Amniotic epithelial cell (primary cell): Measurements from ENCODE around the gene PES1.
A peak's percentile ranks its signal among the peaks of the same experiment; 100 is the strongest.
"Not testable (repeated sequence)": the region's sequence is repeated elsewhere in the genome, so short reads cannot be mapped to it uniquely, and the experiment has no call there.

Experiments
- DNase-seq: peaks from one replicate; pipeline ENCODE4 v3.0.0-alpha.2; 2010; ENCODE audit warnings: low read depth

Gene PES1

GRCh38 chr22:30575859-30576258, 15.9 kb downstream of the PES1 start:
- no peak for DNase-seq

- peak; percentile 88 for DNase-seq
These were observed 16.6 kb downstream of the PES1 start for GRCh38 chr22:30574997-30575671.

- no peak for DNase-seq
These were observed 17.4 kb downstream of the PES1 start, which contains the start of gene GAL3ST1 for GRCh38 chr22:30574095-30574981. Gene GAL3ST1 (minus strand): TSS chr22:30574665. CDS start chr22:30557392, 17,273 bp downstream.

GRCh38 chr22:30573594-30574094, 18.1 kb downstream of the PES1 start:
- no peak for DNase-seq

GRCh38 chr22:30572840-30573593, 18.7 kb downstream of the PES1 start:
- DNase-seq = no peak

- no peak for DNase-seq
These were observed 19.5 kb downstream of the PES1 start for GRCh38 chr22:30572210-30572609.

GRCh38 chr22:30569674-30570202, 22.0 kb downstream of the PES1 start:
- no peak for DNase-seq

- DNase-seq = no peak
These were observed 23.4 kb downstream of the PES1 start for GRCh38 chr22:30568137-30568805.

GRCh38 chr22:30567277-30567676, 24.4 kb downstream of the PES1 start:
- not testable (repeated sequence) for DNase-seq

GRCh38 chr22:30566125-30566524, 25.6 kb downstream of the PES1 start:
- DNase-seq = no peak

GRCh38 chr22:30565341-30565740, 26.4 kb downstream of the PES1 start:
- peak; percentile 61 for DNase-seq

- no peak for DNase-seq
These were observed 27.0 kb downstream of the PES1 start for GRCh38 chr22:30564761-30565119.

- no peak for DNase-seq
These were observed 27.5 kb downstream of the PES1 start for GRCh38 chr22:30564045-30564760.

- peak; percentile 36 for DNase-seq
These were observed 29.3 kb downstream of the PES1 start for GRCh38 chr22:30562366-30562765.

GRCh38 chr22:30561402-30562189, 30.1 kb downstream of the PES1 start:
- peak; percentile 30 for DNase-seq

- not testable (repeated sequence) for DNase-seq
These were observed 31.0 kb downstream of the PES1 start for GRCh38 chr22:30560643-30561202.

- DNase-seq = no peak
These were observed 31.8 kb downstream of the PES1 start for GRCh38 chr22:30559889-30560288.

- DNase-seq = no peak
These were observed 34.5 kb downstream of the PES1 start for GRCh38 chr22:30557243-30557642.

- no peak for DNase-seq
These were observed 35.3 kb downstream of the PES1 start for GRCh38 chr22:30556388-30556787.
